CD4-positive, CD25-positive, alpha-beta regulatory T cell (primary cell): ENCODE data around the gene TGM5. TPM values are rescaled to one million over a fixed set of nuclear protein-coding genes. Genes with fewer than 3 reads are reported as not detected.

Experiments used
- ATAC-seq, 2 donors: fragments of 150-1000 bp; cut with Tn5 transposase; one replicate each; pipeline ENCODE4 v1.10.0; 2021; ENCODE audit warnings: low read depth in 2 of 2, moderate number of reproducible peaks in 2 of 2, moderate library complexity in 1 of 2
- DNase-seq, 3 donors: peaks; one replicate each; pipeline versions ENCODE4 v3.0.0 to v3.0.0-alpha.2; 2012 to 2022; ENCODE audit warnings: mixed read lengths in 1 of 3
- H3K27ac ChIP-seq: one replicate; pipeline ENCODE4 v1.7.0; 2013; ENCODE audit warnings: mild to moderate bottlenecking, low read length; ENCODE audit not compliant: insufficient read depth, poor library complexity, severe bottlenecking
- H3K27me3 ChIP-seq: one replicate; pipeline ENCODE4 v1.7.0; 2013; ENCODE audit warnings: low read length; ENCODE audit not compliant: control insufficient read depth, insufficient read depth
- H3K36me3 ChIP-seq: one replicate; pipeline ENCODE4 v1.7.0; 2013; ENCODE audit warnings: mild to moderate bottlenecking, low read length, moderate library complexity; ENCODE audit not compliant: control insufficient read depth, insufficient read depth
- H3K4me1 ChIP-seq: 2 replicates; pipeline ENCODE4 v1.7.0; 2013; ENCODE audit warnings: mild to moderate bottlenecking, low read length; ENCODE audit not compliant: insufficient read depth, control insufficient read depth, poor library complexity, severe bottlenecking
- H3K4me3 ChIP-seq: one replicate; pipeline ENCODE4 v1.7.0; 2013; ENCODE audit warnings: low read depth, mild to moderate bottlenecking, low read length, moderate library complexity
- H3K9me3 ChIP-seq, 2 experiments: 1 replicate in 1 of 2; 2 replicates in 1 of 2; pipeline ENCODE4 v1.7.0; 2013; ENCODE audit warnings: low read length in 2 of 2, mild to moderate bottlenecking in 1 of 2, moderate library complexity in 1 of 2; ENCODE audit not compliant: control insufficient read depth in 2 of 2
- H3K27ac Mint-ChIP-seq, 3 donors: one replicate each; pipeline ENCODE4 v1.8.0; 2020 to 2022; ENCODE audit warnings: mild to moderate bottlenecking in 3 of 3, mixed read lengths in 3 of 3, moderate library complexity in 2 of 3
- H3K27me3 Mint-ChIP-seq: one replicate; pipeline ENCODE4 v1.8.0; 2022; ENCODE audit warnings: mild to moderate bottlenecking, mixed read lengths
- H3K36me3 Mint-ChIP-seq: one replicate; pipeline ENCODE4 v1.8.0; 2020; ENCODE audit warnings: mixed read lengths
- H3K4me1 Mint-ChIP-seq, 4 donors: one replicate each; pipeline ENCODE4 v1.8.0; 2020 to 2022; ENCODE audit warnings: mixed read lengths in 4 of 4, mild to moderate bottlenecking in 1 of 4
- H3K4me3 Mint-ChIP-seq, 4 donors: one replicate each; pipeline ENCODE4 v1.8.0; 2020 to 2022; ENCODE audit warnings: mild to moderate bottlenecking in 4 of 4, mixed read lengths in 4 of 4, moderate library complexity in 3 of 4
- H3K9me3 Mint-ChIP-seq, 7 donors: one replicate each; pipeline ENCODE4 v1.8.0; 2020 to 2022; ENCODE audit warnings: mixed read lengths in 7 of 7, mild to moderate bottlenecking in 3 of 7, moderate library complexity in 2 of 7
- polyA plus RNA-seq, 4 donors: library from polyadenylated mRNA; unstranded; fragments of 300-500 nt; fragmentation: Illumina TruSeq; gene quantifications; one replicate each; pipeline ENCODE4 v1.2.3, GENCODE V29; 2021
- total RNA-seq: library from RNA; stranded (reverse); gene quantifications from one replicate; pipeline ENCODE4 v1.2.3, GENCODE V29; 2022

Gene TGM5
- total and polyA plus RNA-seq, 5 donors from 2014 or later: not detected

- Mint-ChIP-seq H3K27ac (no peak overlapping the region), H3K27me3 (peaks cover 17% of the 10 kb centered on the region), H3K36me3 (no peaks in the 10 kb centered on the region), H3K9me3 (peaks cover 0 to 2% (median 0%) of the 10 kb centered on the region in 7 donors), H3K4me3 (no peak overlapping the region), H3K4me1 (peaks cover 0 to 4% (median 2%) of the 10 kb centered on the region in 4 donors)
- no peak overlapping the region for H3K27ac ChIP-seq
- H3K36me3 ChIP-seq: no peaks in the 10 kb centered on the region
- no peak for DNase-seq
- H3K4me3 ChIP-seq: no peak overlapping the region
- ATAC-seq: no peak
- no peaks in the 10 kb centered on the region for H3K4me1 ChIP-seq
- no peaks in the 10 kb centered on the region for H3K9me3 ChIP-seq
- no peaks in the 10 kb centered on the region for H3K27me3 ChIP-seq
Observed at GRCh38 chr15:43281926-43282602, 15.3 kb upstream of the TGM5 start.

- H3K27me3 Mint-ChIP-seq: peaks cover 13% of the 10 kb centered on the region
- Histone ChIP-seq H3K4me1 (no peaks in the 10 kb centered on the region), H3K9me3 (no peaks in the 10 kb centered on the region), H3K4me3 (no peak overlapping the region), H3K27me3 (no peaks in the 10 kb centered on the region), H3K36me3 (no peaks in the 10 kb centered on the region), H3K27ac (no peak overlapping the region)
- no peak overlapping the region for H3K27ac Mint-ChIP-seq
- no peak overlapping the region for H3K4me3 Mint-ChIP-seq
- no peak for DNase-seq
- no peaks in the 10 kb centered on the region for H3K36me3 Mint-ChIP-seq
- no peak for ATAC-seq
- peaks cover 0 to 4% (median under 1%) of the 10 kb centered on the region in 4 donors for H3K4me1 Mint-ChIP-seq
- peaks cover 0 to 2% (median 0%) of the 10 kb centered on the region in 7 donors for H3K9me3 Mint-ChIP-seq
Observed at GRCh38 chr15:43280996-43281395, 14.3 kb upstream of the TGM5 start.

DNA sequence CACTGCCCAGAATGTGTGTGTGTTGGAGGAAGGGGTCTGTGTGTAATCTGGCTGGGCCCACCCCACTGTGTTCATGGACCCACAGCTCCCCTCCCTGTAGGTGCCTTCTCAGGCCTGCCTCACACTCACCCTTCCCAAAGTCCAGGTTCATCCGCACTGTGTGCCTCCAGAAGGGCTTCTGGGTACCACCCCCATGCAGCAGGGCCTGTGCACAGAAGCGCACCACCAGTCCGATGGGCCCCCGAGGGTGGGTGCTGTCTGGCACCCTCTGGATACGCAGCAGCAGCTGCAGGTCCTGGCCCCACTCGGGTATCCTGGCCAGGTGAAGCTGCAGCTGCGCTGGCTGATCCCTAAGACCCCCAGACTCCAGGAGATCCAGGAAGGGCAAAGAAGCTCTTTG lies 12.8 kb upstream of the TGM5 start:
- Mint-ChIP-seq H3K4me1 (no peaks in the 10 kb centered on the region), H3K27me3 (peaks cover 13% of the 10 kb centered on the region), H3K4me3 (no peak overlapping the region), H3K9me3 (peaks cover 0 to 2% (median 0%) of the 10 kb centered on the region in 7 donors), H3K27ac (no peak overlapping the region), H3K36me3 (no peaks in the 10 kb centered on the region)
- Histone ChIP-seq H3K4me1 (no peaks in the 10 kb centered on the region), H3K36me3 (no peaks in the 10 kb centered on the region), H3K27ac (no peak overlapping the region), H3K27me3 (no peaks in the 10 kb centered on the region), H3K4me3 (no peak overlapping the region), H3K9me3 (no peaks in the 10 kb centered on the region)
- DNase-seq: no peak
- ATAC-seq: no peak

DNA sequence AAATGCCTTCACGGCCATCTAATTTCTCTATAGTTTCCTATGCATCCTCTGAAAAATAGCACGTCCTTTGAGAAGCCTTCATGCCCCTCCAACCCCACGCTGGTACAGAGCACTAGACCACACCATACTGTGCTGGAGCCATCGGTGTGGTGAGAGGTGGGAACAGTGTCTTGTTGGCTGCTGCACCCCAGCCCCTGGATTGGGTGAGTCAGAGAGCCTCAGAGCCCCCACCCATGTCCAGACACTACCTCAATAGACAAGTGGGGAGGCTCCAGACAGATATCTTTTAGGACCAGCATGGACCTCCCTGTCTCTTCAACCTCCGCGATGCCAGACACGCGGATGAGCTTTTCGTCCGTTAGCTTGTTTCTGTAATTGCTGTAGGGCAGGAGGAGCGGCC lies 12.1 kb upstream of the TGM5 start:
- no peak overlapping the region for H3K4me3 ChIP-seq
- peaks cover 16% of the 10 kb centered on the region for H3K27me3 Mint-ChIP-seq
- no peaks in the 10 kb centered on the region for H3K36me3 ChIP-seq
- H3K4me1 Mint-ChIP-seq: no peaks in the 10 kb centered on the region
- H3K4me1 ChIP-seq: no peaks in the 10 kb centered on the region
- no peak for DNase-seq
- H3K27ac ChIP-seq: no peak overlapping the region
- peak overlapping the region in 1 of 3 donors; percentile 28 for H3K27ac Mint-ChIP-seq
- no peaks in the 10 kb centered on the region for H3K27me3 ChIP-seq
- no peak for ATAC-seq
- no peak overlapping the region for H3K4me3 Mint-ChIP-seq
- H3K9me3 ChIP-seq: no peaks in the 10 kb centered on the region
- peaks cover 0 to 2% (median 0%) of the 10 kb centered on the region in 7 donors for H3K9me3 Mint-ChIP-seq
- H3K36me3 Mint-ChIP-seq: no peaks in the 10 kb centered on the region

DNA sequence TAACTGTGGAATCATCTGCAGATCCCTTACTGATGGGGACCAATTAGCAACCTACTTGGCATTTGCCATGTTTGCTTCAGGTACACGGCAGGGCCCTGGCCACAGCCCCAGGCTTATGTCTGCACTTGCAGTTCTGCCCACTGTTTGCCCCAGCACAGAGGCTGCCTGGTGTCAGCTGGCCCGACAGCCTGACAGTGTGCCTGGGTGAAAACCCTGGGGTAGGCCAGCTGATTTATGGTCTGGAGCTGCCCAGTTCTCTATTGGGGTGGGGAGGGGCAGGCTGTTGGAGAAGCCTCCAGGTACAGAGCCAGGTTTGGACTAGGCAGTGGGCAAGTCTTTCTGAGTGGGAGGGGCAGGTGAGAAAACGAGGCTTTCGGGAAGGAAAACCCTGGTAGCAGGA lies 11.2 kb upstream of the TGM5 start:
- Mint-ChIP-seq H3K27me3 (peaks cover 17% of the 10 kb centered on the region), H3K4me3 (no peak overlapping the region), H3K27ac (peak overlapping the region in 1 of 3 donors; percentile 44), H3K4me1 (no peaks in the 10 kb centered on the region), H3K36me3 (no peaks in the 10 kb centered on the region), H3K9me3 (peaks cover 0 to 2% (median 0%) of the 10 kb centered on the region in 7 donors)
- no peak for DNase-seq
- H3K36me3 ChIP-seq: no peaks in the 10 kb centered on the region
- H3K27me3 ChIP-seq: no peaks in the 10 kb centered on the region
- H3K9me3 ChIP-seq: no peaks in the 10 kb centered on the region
- no peak overlapping the region for H3K4me3 ChIP-seq
- no peak for ATAC-seq
- H3K4me1 ChIP-seq: no peaks in the 10 kb centered on the region
- no peak overlapping the region for H3K27ac ChIP-seq

DNA sequence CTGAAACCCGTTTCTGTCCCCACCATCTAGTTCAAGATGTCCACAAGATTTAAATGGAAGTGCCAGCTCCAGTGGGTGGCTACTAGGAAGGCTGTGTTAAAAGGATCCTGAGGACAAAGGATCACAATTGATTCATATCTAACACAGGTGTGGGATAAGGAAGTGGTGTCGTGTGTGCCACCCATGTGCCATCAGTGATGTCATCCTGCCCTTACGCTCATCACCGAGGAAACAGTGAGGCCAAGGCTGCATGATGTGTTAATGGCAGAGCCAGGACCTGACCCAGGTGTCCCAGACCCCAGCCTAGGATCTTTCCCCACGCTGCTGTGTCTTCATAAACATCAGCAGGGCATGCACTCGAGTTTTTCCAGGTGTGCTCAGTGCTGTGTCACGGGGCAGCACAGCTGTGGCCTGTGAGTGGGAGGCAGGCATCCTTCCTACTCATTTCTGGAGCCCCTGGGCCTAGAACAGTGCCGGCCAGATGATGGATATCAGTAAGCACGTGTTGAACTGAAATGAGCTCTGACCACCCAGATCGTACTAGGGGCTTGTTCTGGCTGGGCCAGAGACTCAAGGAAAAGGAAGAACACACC lies 10.6 kb upstream of the TGM5 start:
- DNase-seq (no peak), ATAC-seq (no peak)
- no peaks in the 10 kb centered on the region for H3K4me1 Mint-ChIP-seq
- no peak overlapping the region for H3K4me3 ChIP-seq
- H3K36me3 Mint-ChIP-seq: no peaks in the 10 kb centered on the region
- no peaks in the 10 kb centered on the region for H3K36me3 ChIP-seq
- H3K9me3 Mint-ChIP-seq: peaks cover 0 to 2% (median 0%) of the 10 kb centered on the region in 7 donors
- H3K27me3 Mint-ChIP-seq: peaks cover 17% of the 10 kb centered on the region
- no peak overlapping the region for H3K27ac Mint-ChIP-seq
- H3K27ac ChIP-seq: no peak overlapping the region
- H3K9me3 ChIP-seq: no peaks in the 10 kb centered on the region
- no peaks in the 10 kb centered on the region for H3K4me1 ChIP-seq
- no peaks in the 10 kb centered on the region for H3K27me3 ChIP-seq
- H3K4me3 Mint-ChIP-seq: no peak overlapping the region

- H3K4me3 Mint-ChIP-seq: no peak overlapping the region
- H3K36me3 Mint-ChIP-seq: no peaks in the 10 kb centered on the region
- Histone ChIP-seq H3K36me3 (no peaks in the 10 kb centered on the region), H3K4me1 (no peaks in the 10 kb centered on the region), H3K27me3 (no peaks in the 10 kb centered on the region), H3K9me3 (no peaks in the 10 kb centered on the region), H3K4me3 (no peak overlapping the region), H3K27ac (no peak overlapping the region)
- H3K27ac Mint-ChIP-seq: no peak overlapping the region
- ATAC-seq (no peak), DNase-seq (no peak)
- peaks cover 17% of the 10 kb centered on the region for H3K27me3 Mint-ChIP-seq
- peaks cover 0 to 8% (median 2%) of the 10 kb centered on the region in 7 donors for H3K9me3 Mint-ChIP-seq
- H3K4me1 Mint-ChIP-seq: no peaks in the 10 kb centered on the region
Observed at GRCh38 chr15:43276563-43277200, 10.0 kb upstream of the TGM5 start.
